Measurements from ENCODE around the gene DAAM2. TPM values are rescaled to one million over a fixed set of nuclear protein-coding genes. Genes with fewer than 3 reads are reported as not detected.

The DAAM2 gene
- total and polyA plus RNA-seq, 2 experiments from 2014 or later = 1.8 to 5.6 TPM

DNA sequence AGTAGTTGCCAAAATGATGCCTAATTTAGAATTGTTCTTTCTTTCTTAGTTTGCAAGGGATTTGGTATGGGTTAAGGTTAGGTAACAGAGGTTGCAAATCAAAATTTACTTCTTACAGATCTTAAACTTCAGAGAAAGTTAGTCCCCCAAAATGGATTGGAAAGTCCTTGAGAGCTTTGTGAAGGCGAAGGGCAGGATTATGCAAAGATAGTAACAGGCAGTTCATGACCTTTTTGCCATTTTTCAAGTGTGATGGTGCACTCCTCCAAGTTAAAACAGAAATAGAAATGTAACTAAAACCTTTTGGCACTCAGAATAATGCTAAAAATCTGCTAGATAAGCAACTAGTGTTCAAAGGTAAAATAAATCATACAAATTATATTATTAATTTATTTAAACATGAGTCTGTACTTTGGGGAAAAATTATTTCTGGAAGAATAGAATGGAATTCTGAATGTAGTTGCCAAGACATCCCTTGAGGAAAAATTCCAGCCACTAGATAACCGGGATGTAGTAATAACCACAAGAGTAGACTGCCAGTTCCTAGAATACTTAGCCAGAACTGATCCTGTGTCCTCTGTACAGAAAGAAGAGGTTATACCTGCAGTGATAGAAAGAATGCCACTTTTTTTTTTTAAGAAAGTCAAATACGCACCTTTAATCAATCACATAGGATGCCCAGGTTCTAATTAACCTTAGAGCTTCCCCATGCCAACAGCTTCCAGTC lies 31.8 kb upstream of the DAAM2 start:
- H3K4me3 ChIP-seq = no peak overlapping the region
- no peaks in the 10 kb centered on the region for H3K79me2 ChIP-seq (ENCODE audit: insufficient read depth)
- WGBS, 2 experiments (ENCODE audit: low coverage in 1 of 2, low lambda C conversion rate in 2 of 2, missing lambda C conversion rate in 2 of 2) = 35 to 41% methylated on average over 3 of the region's 3 CpGs
- no peak overlapping the region for H3K27ac ChIP-seq
- TF ChIP-seq EZH2 (IDR thresholded peaks at IDR 0.05; ENCODE audit: insufficient read depth, poor library complexity, severe bottlenecking) (no peak), EZH2phosphoT487 (IDR thresholded peaks at IDR 0.05; ENCODE audit: insufficient read depth, low read depth) (no peak)
- no peaks in the 10 kb centered on the region for H3K4me1 ChIP-seq (ENCODE audit: insufficient read depth)
- H3K27me3 ChIP-seq (replicated peaks; ENCODE audit: insufficient read depth) = no peaks in the 10 kb centered on the region
- H3K9me2 ChIP-seq (ENCODE audit: insufficient read depth) = no peaks in the 10 kb centered on the region
- no peaks in the 10 kb centered on the region for H4K20me1 ChIP-seq (ENCODE audit: insufficient read depth)
- H2AFZ ChIP-seq = no peak overlapping the region
- no peaks in the 10 kb centered on the region for H3K36me3 ChIP-seq (ENCODE audit: low read depth)
- no peak for DNase-seq
- in situ Hi-C loops (cut with MboI) = no loop called here
- H3K9me3 ChIP-seq (ENCODE audit: low read depth) = no peaks in the 10 kb centered on the region
- H3K9ac ChIP-seq = no peak overlapping the region
- no peak overlapping the region for H3K4me2 ChIP-seq (ENCODE audit: unreplicated experiment)
- no peaks in the 10 kb centered on the region for H3F3A ChIP-seq (ENCODE audit: insufficient read depth)

DNA sequence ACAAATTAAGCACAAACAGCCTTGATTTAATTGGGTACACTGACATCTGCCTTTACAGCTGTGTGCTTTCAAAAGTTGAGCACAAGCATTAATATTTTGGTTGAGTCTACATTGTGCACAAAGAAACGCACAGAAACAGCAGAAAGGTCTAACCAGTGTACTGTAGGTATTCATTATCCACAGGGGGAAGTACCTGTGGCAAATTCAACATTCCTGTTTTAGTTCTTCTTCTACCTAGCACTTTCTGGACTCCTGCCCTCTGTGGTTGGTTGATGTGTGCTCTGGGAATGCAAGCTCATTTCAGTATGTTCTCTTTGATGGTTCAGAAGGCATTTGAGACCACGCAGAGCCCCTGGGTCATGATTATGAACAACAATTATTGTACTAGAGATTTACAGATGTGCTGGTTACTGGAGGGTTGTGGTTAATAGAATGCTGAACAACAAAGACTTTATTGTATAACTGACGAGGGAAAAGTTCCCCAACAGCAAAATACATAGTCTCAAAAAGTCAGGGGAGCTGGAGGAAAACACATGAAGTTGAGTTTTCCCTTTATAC lies 26.6 kb upstream of the DAAM2 start:
- H3K27ac ChIP-seq = no peak overlapping the region
- no peaks in the 10 kb centered on the region for H3K79me2 ChIP-seq (ENCODE audit: insufficient read depth)
- H2AFZ ChIP-seq = no peak overlapping the region
- peaks cover 11% of the 10 kb centered on the region for H3K27me3 ChIP-seq (replicated peaks; ENCODE audit: insufficient read depth)
- no peaks in the 10 kb centered on the region for H3K36me3 ChIP-seq (ENCODE audit: low read depth)
- TF ChIP-seq EZH2 (IDR thresholded peaks at IDR 0.05; ENCODE audit: insufficient read depth, poor library complexity, severe bottlenecking) = no peak
- no peak for TF ChIP-seq EZH2phosphoT487 (IDR thresholded peaks at IDR 0.05; ENCODE audit: insufficient read depth, low read depth)
- H3K9me2 ChIP-seq (ENCODE audit: insufficient read depth) = no peaks in the 10 kb centered on the region
- no peak overlapping the region for H3K4me2 ChIP-seq (ENCODE audit: unreplicated experiment)
- H3F3A ChIP-seq (ENCODE audit: insufficient read depth) = no peaks in the 10 kb centered on the region
- WGBS, 2 experiments (ENCODE audit: low coverage in 1 of 2, low lambda C conversion rate in 2 of 2, missing lambda C conversion rate in 2 of 2) = 23 to 31% methylated on average over 3 of the region's 3 CpGs
- H3K9me3 ChIP-seq (ENCODE audit: low read depth) = no peaks in the 10 kb centered on the region
- in situ Hi-C loops (cut with MboI) = no loop called here
- H3K4me3 ChIP-seq = no peak overlapping the region
- H4K20me1 ChIP-seq (ENCODE audit: insufficient read depth) = no peaks in the 10 kb centered on the region
- H3K9ac ChIP-seq = no peak overlapping the region
- no peaks in the 10 kb centered on the region for H3K4me1 ChIP-seq (ENCODE audit: insufficient read depth)
- DNase-seq = no peak

DNA sequence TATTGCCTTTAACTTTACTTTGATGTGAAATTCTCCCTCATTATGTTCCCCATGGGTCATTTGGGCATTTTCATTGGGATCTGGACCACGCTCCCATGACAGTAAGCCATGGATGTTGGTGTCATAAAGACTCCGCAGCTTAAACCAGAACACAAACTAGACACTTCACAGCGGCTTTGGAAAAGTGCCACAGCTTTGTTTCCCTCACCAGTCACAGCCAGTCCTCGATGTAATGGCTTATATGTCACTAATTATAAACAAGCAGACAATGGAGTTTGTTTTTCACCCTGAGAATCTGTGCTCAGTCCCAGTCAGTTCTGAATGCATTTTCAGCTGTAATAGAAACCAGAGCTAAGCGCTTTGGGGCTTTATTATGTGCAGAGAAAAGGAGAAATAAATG lies 23.2 kb upstream of the DAAM2 start:
- no peak for DNase-seq
- Histone ChIP-seq H3K4me1 (ENCODE audit: insufficient read depth) (peaks cover 11% of the 10 kb centered on the region; the same call in 1 of the 2 replicates), H3K36me3 (ENCODE audit: low read depth) (no peaks in the 10 kb centered on the region), H3K27ac (no peak overlapping the region), H3K9me3 (ENCODE audit: low read depth) (no peaks in the 10 kb centered on the region), H3K27me3 (replicated peaks; ENCODE audit: insufficient read depth) (peaks cover 11% of the 10 kb centered on the region), H3K9me2 (ENCODE audit: insufficient read depth) (no peaks in the 10 kb centered on the region), H2AFZ (no peak overlapping the region), H3K9ac (no peak overlapping the region), H3K79me2 (ENCODE audit: insufficient read depth) (no peaks in the 10 kb centered on the region), H3K4me3 (no peak overlapping the region), H3K4me2 (ENCODE audit: unreplicated experiment) (no peak overlapping the region), H4K20me1 (ENCODE audit: insufficient read depth) (no peaks in the 10 kb centered on the region), H3F3A (ENCODE audit: insufficient read depth) (peaks cover 22% of the 10 kb centered on the region)
- WGBS, 2 experiments (ENCODE audit: low coverage in 1 of 2, low lambda C conversion rate in 2 of 2, missing lambda C conversion rate in 2 of 2) = 50 to 55% methylated on average over 5 of the region's 5 CpGs
- in situ Hi-C loops (cut with MboI) = no loop called here
- no peak for TF ChIP-seq EZH2 (IDR thresholded peaks at IDR 0.05; ENCODE audit: insufficient read depth, poor library complexity, severe bottlenecking)
- no peak for TF ChIP-seq EZH2phosphoT487 (IDR thresholded peaks at IDR 0.05; ENCODE audit: insufficient read depth, low read depth)

DNA sequence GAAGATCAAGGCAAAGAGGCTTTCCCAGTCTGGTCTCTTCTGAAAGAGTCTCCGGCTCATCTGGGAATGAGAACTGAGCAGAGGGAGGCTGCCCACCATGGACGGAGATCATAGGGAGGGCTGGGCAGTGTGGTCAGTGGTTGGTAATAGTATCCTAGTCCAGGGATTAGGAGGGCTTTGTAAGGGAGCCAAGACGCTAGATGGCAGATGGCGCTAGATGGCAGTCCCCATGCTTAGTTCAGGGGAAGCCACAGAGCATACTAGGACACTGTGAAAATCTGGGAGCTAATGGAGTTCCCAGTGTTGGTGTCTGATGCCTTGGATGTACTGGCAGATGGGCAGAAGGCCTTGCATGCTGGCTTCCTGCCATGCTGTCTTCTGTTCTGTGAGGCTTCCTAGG lies 21.7 kb upstream of the DAAM2 start:
- Histone ChIP-seq H3K9me3 (ENCODE audit: low read depth) (no peaks in the 10 kb centered on the region), H3K9me2 (ENCODE audit: insufficient read depth) (no peaks in the 10 kb centered on the region), H3K79me2 (ENCODE audit: insufficient read depth) (no peaks in the 10 kb centered on the region), H3K4me2 (ENCODE audit: unreplicated experiment) (no peak overlapping the region), H3K9ac (no peak overlapping the region), H3K4me3 (no peak overlapping the region), H2AFZ (no peak overlapping the region), H3K4me1 (ENCODE audit: insufficient read depth) (peaks cover 11% of the 10 kb centered on the region; the same call in 1 of the 2 replicates), H3K27ac (no peak overlapping the region), H4K20me1 (ENCODE audit: insufficient read depth) (no peaks in the 10 kb centered on the region), H3K36me3 (ENCODE audit: low read depth) (no peaks in the 10 kb centered on the region), H3F3A (ENCODE audit: insufficient read depth) (peaks cover 22% of the 10 kb centered on the region), H3K27me3 (replicated peaks; ENCODE audit: insufficient read depth) (peaks cover 11% of the 10 kb centered on the region)
- 84% methylated on average over 4 of the region's 4 CpGs for WGBS, 2 experiments (ENCODE audit: low coverage in 1 of 2, low lambda C conversion rate in 2 of 2, missing lambda C conversion rate in 2 of 2)
- TF ChIP-seq EZH2phosphoT487 (IDR thresholded peaks at IDR 0.05; ENCODE audit: insufficient read depth, low read depth) (no peak), EZH2 (IDR thresholded peaks at IDR 0.05; ENCODE audit: insufficient read depth, poor library complexity, severe bottlenecking) (no peak)
- in situ Hi-C loops (cut with MboI) = no loop called here
- DNase-seq = no peak

Data from GM23248 (cell line).